Measurements from ENCODE around the gene GRM4. TPM values are rescaled to one million over a fixed set of nuclear protein-coding genes. Genes with fewer than 3 reads are reported as not detected.

GRM4 gene
- total RNA-seq, 1 experiment from 2014 or later = 5.6 TPM

DNA sequence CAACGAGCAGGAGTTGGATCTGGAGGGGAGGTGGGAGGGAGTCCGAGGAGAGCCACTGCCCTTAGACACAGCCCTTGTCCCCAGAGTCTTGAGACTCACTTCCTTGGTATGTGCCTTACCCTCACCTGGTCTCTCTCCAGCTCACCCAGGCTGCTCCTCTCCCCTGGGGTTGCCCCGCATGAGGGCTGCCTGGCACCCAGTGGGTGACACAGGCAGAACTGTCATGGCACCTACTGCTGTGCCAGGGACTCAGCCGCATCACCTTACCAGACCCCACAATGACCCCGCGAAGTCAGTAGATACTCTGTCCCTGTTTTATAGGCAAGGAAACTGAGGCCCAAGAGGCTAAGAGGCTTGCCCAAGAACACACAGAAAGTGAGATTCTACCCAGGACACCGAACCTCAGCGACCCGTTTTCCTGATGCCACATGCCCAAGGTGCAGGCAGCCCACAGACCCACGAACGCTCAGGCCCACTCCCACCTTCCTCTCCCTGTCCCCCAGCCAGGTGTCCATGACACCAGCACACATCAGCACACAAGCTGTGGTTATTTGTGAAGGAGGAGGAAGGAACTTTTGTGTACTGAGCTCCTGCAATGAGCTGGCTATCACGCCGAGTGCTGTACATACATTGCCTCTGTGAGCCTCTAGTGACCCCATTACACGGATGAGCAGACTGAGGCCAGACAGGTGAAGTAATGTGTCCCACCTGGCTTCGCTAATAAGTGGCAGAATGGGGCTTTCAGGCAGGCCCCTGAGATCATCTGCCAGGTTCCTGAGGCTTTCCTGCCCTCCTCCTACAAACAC is 168.1 kb downstream of the GRM4 start:
- H2AK5ac ChIP-seq (ENCODE audit: insufficient read length, low read length) = no peak overlapping the region
- H3K27me3 Mint-ChIP-seq (ENCODE audit: low read depth) = peaks cover 44% of the 10 kb centered on the region
- no peak overlapping the region for H2AFZ ChIP-seq (ENCODE audit: low read length)
- no peak overlapping the region for H2BK20ac ChIP-seq (ENCODE audit: low read depth, low read length, poor library complexity, severe bottlenecking)
- H3K79me2 ChIP-seq (ENCODE audit: insufficient read depth, low read length) = no peaks in the 10 kb centered on the region
- H2BK15ac ChIP-seq (ENCODE audit: low read depth, low read length) = no peak overlapping the region
- no CpG with 5 or more reads among the region's 15 CpGs for WGBS (ENCODE audit: extremely low coverage, insufficient read length, low lambda C conversion rate)
- H3K4me1 Mint-ChIP-seq = peaks cover 13 to 16% of the 10 kb centered on the region in 2 experiments
- no peak overlapping the region for H3K14ac ChIP-seq (ENCODE audit: insufficient read depth, low read length)
- H3K27ac Mint-ChIP-seq = peak overlapping the region in 1 of 3 experiments; percentile 40; a peak in 1 of 7 replicates
- no peaks in the 10 kb centered on the region for H3K9me3 ChIP-seq (ENCODE audit: control insufficient read depth, low read depth, low read length)
- H4K20me1 ChIP-seq (ENCODE audit: control insufficient read depth, insufficient read depth, insufficient read length) = no peaks in the 10 kb centered on the region
- no peak overlapping the region for H3T11ph ChIP-seq (ENCODE audit: low read length)
- no peak overlapping the region for H4K5ac ChIP-seq (ENCODE audit: insufficient read length, low read depth, low read length)
- no peaks in the 10 kb centered on the region for H3K79me1 ChIP-seq (ENCODE audit: insufficient read depth, low read depth, low read length, poor library complexity, severe bottlenecking)
- no peaks in the 10 kb centered on the region; the same call in 1 of the 2 replicates for H3K27me3 ChIP-seq (ENCODE audit: insufficient read depth, low read length)
- no peak overlapping the region for H3K4ac ChIP-seq (ENCODE audit: low read depth, low read length)
- H3K4me3 Mint-ChIP-seq = no peak overlapping the region
- H3K23me2 ChIP-seq (ENCODE audit: insufficient read length, low read depth, low read length, poor library complexity, severe bottlenecking) = no peaks in the 10 kb centered on the region
- no peak overlapping the region for H3K27ac ChIP-seq (ENCODE audit: insufficient read length, low read depth, low read length)
- H3K9ac ChIP-seq (ENCODE audit: extremely low read depth, insufficient read length, low read length) = no peak overlapping the region
- TF ChIP-seq, protein P1, sequence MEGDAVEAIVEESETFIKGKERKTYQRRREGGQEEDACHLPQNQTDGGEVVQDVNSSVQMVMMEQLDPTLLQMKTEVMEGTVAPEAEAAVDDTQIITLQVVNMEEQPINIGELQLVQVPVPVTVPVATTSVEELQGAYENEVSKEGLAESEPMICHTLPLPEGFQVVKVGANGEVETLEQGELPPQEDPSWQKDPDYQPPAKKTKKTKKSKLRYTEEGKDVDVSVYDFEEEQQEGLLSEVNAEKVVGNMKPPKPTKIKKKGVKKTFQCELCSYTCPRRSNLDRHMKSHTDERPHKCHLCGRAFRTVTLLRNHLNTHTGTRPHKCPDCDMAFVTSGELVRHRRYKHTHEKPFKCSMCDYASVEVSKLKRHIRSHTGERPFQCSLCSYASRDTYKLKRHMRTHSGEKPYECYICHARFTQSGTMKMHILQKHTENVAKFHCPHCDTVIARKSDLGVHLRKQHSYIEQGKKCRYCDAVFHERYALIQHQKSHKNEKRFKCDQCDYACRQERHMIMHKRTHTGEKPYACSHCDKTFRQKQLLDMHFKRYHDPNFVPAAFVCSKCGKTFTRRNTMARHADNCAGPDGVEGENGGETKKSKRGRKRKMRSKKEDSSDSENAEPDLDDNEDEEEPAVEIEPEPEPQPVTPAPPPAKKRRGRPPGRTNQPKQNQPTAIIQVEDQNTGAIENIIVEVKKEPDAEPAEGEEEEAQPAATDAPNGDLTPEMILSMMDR (conservative IDR thresholded peaks at IDR 0.05) = no peak
- H4K91ac ChIP-seq (ENCODE audit: insufficient read length, low read depth, low read length) = no peak overlapping the region
- no peaks in the 10 kb centered on the region for H3K4me1 ChIP-seq (ENCODE audit: insufficient read depth, low read length)
- no peaks in the 10 kb centered on the region for H3K9me3 Mint-ChIP-seq
- H2BK5ac ChIP-seq (ENCODE audit: insufficient read length, low read length) = no peak overlapping the region
- H3K18ac ChIP-seq (ENCODE audit: insufficient read length, low read depth, low read length) = no peak overlapping the region
- H3K23ac ChIP-seq (ENCODE audit: insufficient read length, low read depth, low read length) = no peak overlapping the region
- H2BK12ac ChIP-seq (ENCODE audit: insufficient read length, low read depth, low read length) = no peak overlapping the region
- H2BK120ac ChIP-seq (ENCODE audit: low read depth, low read length, poor library complexity, severe bottlenecking) = no peak overlapping the region
- DNase-seq = peak; percentile 17
- H3K36me3 Mint-ChIP-seq (ENCODE audit: insufficient read depth in 1 of 3, low read depth in 3 of 3) = no peaks in the 10 kb centered on the region
- H3K4me2 ChIP-seq (ENCODE audit: insufficient read depth, insufficient read length, low read length) = no peak overlapping the region
- no peak overlapping the region for H4K8ac ChIP-seq (replicated peaks; ENCODE audit: insufficient read length, low read depth, low read length)
- H3K56ac ChIP-seq (ENCODE audit: insufficient read length, low read depth, low read length) = no peak overlapping the region

Measured in H9 (cell line).